T-helper 2 cell (primary cell): ENCODE measurements around the gene ARF4.

Experiments used
- DNase-seq, 5 experiments: peaks; one replicate each; pipeline versions ENCODE4 v3.0.0 to v3.0.0-alpha.2; 2012 to 2022

Gene ARF4

DNA sequence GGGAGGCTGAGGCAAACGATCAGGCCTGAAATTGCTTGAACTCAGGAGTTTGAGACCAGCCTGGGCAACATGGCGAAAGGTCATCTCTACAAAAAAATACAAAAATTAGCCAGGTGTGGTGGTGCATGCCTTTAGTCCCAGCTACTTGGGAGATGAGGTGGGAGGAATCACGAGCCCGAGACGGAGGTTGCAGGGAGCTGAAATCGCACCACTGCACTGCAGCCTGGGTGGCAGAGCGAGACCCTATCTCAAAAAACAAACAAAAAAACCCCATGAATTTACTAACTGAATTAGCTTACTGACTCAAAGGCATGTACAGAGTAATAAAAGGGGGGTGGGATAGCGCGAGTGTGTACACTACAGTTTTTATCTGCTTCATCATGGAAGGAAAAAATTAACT is 19.3 kb downstream of the ARF4 start:
- DNase-seq, result no peak

- no peak for DNase-seq
Measured at GRCh38 chr3:57575966-57576626, 21.0 kb downstream of the ARF4 start.

- DNase-seq, result no peak
Measured at GRCh38 chr3:57572096-57572495, 25.0 kb downstream of the ARF4 start.

DNA sequence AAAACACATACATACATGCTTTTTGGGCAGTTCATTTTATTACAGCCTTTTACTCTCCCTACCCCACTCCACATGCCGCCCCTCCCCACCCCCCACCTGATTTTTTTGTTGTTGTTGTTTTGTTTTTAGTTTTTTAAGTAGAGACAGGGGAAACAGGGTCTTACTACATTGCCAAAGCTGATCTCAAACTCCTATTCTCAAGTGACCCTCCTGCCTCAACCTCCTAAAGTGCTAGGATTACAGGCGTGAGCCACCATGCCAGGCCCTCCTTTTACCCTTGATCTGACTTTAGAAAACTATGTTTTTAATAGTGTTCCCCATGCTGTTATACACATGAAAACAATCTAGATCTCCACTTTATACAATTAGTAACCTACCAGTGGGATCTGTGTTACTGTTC is 26.3 kb downstream of the ARF4 start:
- no peak for DNase-seq

DNA sequence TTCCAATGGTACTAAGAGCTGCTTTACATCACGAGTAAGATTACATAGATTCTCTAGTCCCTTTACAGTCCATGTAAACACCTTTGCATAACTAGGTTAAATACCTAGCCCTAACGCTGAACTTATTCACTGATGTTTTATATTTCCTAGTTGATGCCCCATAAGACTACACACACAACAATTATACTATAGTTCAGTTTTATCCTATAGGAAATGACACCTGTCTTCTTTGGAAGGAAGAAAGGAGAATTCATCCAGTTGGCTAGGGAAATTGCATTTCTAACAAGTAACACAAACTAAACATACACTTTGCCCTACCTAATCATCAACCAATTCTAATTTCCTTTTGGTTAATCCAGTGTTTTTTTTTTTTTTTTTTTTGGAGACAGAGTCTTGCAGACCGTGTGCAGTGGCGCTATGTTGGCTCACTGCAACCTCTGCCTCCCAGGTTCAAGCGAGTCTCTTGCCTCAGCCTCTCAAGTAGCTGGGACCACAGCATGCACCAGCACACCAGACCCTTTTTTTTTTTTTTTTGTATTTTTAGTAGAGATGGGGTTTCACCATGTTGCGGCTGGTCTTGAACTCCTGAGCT is 27.2 kb downstream of the ARF4 start:
- no peak for DNase-seq

DNA sequence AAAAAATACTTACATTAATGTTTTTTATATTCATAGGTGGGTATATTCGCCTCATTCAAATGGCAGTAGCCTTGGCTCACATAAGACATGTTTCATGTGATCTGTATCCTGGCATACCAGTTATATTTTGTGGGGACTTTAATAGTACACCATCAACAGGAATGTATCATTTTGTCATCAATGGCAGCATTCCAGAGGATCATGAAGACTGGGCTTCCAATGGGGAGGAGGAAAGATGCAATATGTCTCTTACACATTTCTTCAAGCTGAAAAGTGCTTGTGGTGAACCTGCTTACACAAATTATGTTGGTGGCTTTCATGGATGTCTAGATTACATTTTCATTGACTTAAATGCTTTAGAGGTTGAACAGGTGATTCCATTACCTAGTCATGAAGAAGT is 37.6 kb downstream of the ARF4 start:
- DNase-seq, result no peak

DNA sequence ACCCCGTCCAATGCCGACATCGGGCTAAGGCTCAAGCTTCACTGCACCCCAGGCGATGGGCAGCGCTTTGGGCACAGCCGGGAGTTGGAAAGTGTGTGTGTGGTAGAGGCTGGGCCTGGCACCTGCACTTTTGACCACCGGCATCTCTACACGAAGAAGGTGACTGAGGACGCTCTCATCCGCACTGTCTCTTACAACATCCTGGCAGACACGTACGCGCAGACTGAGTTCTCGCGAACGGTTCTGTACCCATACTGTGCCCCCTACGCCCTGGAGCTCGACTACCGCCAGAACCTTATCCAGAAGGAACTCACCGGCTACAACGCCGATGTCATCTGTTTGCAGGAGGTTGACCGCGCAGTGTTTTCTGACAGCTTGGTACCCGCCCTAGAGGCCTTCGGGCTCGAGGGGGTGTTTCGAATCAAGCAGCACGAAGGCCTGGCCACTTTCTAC is 40.0 kb downstream of the ARF4 start:
- DNase-seq, result peak in 4 of 5 experiments; percentile 7 to 76 (median 17)

DNA sequence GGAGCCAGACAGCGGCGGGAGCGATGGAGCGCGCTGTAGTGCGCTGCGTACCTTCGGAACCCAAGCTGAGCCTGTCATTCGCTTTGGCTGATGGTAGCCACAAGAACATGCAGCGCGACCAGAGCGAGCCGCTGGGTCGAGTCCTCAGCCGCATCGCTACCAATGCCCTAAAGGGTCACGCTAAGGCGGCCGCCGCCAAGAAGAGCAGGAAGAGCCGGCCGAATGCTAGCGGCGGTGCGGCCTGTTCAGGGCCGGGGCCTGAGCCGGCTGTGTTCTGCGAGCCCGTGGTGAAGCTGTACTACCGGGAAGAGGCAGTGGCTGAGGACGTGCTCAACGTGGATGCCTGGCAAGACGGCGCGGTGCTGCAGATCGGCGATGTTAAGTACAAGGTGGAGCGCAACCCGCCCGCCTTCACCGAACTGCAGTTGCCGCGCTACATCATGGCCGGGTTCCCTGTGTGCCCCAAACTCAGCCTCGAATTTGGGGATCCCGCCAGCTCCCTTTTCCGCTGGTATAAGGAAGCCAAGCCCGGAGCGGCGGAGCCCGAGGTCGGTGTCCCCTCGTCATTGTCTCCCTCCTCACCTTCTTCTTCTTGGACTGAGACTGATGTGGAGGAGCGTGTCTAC is 40.6 kb downstream of the ARF4 start:
- DNase-seq, result peak in 3 of 5 experiments; percentile 12 to 58 (median 20)

GRCh38 chr3:57555738-57556458 is 41.2 kb downstream of the ARF4 start, which contains the start of gene PDE12:
Gene PDE12, plus strand, starts transcription at chr3:57556274. Its CDS starts 106 bp downstream, at chr3:57556380.
- peak; percentile 60 to 90 (median 73) for DNase-seq

DNA sequence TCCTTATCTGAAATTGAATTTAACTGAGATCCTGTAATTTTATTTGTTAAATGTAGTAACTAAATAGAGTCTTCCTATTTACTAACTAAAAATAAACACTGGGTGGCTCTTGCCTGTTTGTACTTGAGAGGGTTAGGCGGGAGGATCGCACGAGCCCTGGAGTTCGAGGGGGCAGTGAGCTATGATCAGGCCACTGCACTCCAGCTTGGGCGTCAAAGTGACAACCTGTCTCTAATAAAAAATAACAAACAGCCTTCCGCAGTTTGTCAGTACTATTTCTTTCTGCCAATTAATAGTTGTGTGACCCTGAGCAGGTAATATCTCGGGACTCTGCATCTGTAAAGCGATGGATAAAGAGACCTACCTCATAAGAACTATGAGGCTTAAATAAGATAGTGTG is 41.8 kb downstream of the ARF4 start:
- DNase-seq, result no peak

DNA sequence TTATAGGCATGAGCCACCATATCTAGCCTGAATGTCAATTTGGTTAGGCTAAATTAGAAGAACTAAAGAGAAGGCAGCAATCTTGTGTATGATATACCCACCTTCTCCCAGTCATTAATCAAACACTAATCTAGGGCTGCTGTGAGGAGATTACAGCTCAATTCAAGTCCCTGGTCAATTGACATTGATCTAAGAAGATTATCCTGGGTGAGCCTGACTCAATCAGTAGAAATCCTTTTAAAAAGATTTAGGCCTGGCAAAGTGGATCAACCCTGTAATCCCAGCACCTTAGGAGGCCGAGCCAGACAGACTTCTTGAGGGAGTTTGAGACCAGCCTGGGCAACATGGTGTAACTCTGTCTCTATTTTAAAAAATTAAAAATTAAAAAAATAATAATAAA is 50.5 kb downstream of the ARF4 start:
- no peak for DNase-seq

GRCh38 chr3:57545636-57546268 is 51.4 kb downstream of the ARF4 start:
- no peak for DNase-seq

DNA sequence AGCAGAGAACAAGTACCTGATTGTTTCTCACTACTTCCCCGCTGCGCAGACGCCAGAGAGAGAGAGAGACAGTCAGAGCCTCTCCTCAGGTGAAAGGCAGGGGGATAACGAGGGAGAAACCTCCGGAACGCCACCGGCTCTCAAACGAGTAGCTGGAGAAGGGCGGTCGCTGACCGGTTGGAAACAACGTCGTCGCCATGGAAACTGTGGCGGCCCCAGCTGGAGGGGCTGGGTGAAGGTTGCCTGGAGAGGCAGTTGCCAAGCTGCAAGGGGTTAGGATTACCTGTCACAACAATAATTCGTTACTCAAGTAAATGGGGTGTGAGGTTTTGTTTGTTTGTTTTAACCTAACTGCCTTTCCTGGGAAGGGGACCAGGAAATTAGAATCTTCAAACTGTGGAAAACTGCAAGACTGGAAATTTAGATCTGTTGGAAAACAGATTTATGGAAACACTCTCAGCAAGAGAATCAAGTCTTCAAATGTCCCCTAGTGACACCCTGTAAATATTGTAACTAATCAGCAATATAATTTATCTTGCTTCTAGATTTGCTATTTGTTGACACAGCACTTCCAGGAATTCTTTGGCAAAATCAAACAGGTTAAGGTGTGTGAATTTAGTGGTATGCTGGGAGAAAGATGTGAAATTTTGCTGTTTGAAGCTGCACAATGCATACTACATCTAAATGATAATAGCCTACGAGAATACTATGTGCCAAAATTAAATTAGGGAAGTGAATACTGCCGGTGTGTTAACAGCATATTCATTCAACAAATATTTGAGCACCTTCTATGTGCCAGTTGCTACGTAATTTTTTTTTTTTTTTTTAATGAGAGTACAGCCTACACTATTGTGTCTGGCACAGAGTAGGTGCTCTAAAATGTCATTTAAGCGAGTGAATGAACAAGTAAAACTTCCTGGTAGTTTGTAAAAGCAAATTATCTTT is 52.7 kb downstream of the ARF4 start, which contains the start of gene DNAH12:
DNAH12 (minus strand) TSS at position 164 of the 945 bp plus-strand sequence. CDS start 1,474 bp downstream, outside the sequence.
- DNase-seq, result peak in 1 of 5 experiments; percentile 21

DNA sequence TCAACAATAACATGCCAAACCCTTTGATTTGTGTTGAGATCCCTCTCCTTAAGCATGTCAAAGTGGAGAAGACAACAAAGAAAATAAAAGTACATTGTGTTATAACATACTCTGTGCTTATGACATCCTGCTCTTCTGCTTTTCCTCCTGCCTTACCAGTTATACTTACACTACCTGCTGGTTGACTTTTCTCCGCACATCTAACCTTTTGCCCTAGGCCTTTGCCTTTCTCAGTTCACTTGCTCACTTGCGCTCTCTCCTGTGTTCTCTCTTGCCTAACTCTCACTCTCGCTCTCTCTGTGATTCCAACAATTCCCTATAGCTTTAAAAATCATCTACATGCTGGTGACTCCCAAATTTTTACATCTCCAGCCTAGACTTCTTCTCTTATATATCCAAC is 58.7 kb downstream of the ARF4 start:
- no peak for DNase-seq

DNA sequence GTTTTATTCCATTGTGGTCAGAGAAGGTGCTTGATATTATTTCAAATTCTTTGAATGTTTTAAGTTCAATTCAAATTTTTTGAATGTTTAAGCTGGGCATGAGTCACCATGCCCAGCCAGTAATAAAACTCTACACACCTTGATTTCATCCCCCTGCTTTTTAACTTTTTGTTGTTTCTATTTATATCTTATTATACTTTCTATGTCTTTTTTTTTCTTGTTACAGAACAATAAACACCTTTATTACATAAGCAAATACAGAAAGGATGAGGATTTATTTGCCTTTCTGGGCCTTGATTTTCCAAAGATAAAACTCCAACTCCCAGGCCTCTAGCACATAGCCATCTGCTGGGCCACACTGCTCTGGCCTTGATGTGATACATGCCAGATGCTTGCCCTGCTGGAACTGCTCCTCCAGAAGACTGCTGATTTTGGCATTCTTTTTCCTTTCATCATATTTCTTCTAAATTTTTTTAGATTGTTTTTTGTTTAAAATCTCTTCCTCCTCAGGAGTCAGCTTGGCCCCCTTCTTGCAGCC is 67.0 kb downstream of the ARF4 start:
- no peak for DNase-seq
